ENCODE measurements around the gene TNRC6C.

TNRC6C gene

DNA sequence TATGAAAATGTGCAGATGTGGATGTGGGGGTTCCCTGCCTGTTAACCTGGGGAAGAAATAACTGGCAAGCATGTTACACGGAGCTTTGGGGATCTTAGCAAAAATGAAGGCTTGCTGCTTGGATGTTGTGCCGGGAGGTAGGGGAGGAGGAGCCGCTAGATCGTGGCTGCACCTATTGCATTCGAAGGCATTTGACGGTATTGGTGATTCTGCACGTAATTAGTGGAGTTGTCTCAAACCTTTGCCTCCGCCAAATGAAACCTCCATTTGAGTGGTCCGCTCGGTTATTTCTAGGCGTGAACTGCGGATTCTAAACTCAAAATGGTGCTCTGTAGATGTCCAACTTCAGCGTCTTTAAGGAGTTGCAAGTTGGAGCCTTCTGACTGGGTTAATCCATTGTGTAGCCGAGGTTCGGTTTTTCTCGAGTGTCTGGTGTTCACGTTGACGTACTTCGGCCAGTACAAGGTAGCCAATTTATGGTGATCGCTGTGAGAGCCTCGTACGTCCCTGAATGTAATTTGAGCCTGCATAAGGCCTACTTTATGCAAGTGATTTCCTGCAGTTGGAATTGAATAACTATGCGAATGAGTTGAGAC lies 1.5 kb downstream of the TNRC6C start:
- no peak overlapping the region for H3K23ac ChIP-seq (ENCODE audit: low read depth, low read length, poor library complexity)
- H3K4me2 ChIP-seq (ENCODE audit: insufficient read depth, low read length, poor library complexity, severe bottlenecking) = peak overlapping the region; percentile 93
- H3K4ac ChIP-seq (ENCODE audit: low read length) = no peak overlapping the region
- peaks cover 5% of the 10 kb centered on the region for H3K79me1 ChIP-seq (ENCODE audit: low read depth, low read length)
- peak overlapping the region; percentile 96 for H3K9ac ChIP-seq (ENCODE audit: low read depth, low read length, poor library complexity)
- no peak overlapping the region for H2BK120ac ChIP-seq (ENCODE audit: low read depth, low read length)
- H3K9me3 ChIP-seq (replicated peaks in 1 of 2; ENCODE audit: control insufficient read depth in 2 of 2, insufficient read depth in 1 of 2, low read depth in 1 of 2, low read length in 2 of 2) = peaks cover 0 to 3% of the 10 kb centered on the region in 2 donors
- no peak overlapping the region for H2BK15ac ChIP-seq (ENCODE audit: low read length)
- H2BK12ac ChIP-seq (ENCODE audit: low read length) = no peak overlapping the region
- peak; percentile 29 for DNase-seq (ENCODE audit: low spot score)
- peaks cover 17 to 20% of the 10 kb centered on the region in 2 donors for H3K4me1 ChIP-seq (ENCODE audit: control insufficient read depth in 2 of 2, insufficient read depth in 1 of 2, low read depth in 1 of 2, low read length in 2 of 2)
- peak overlapping the region; percentile 26 for H2AFZ ChIP-seq (ENCODE audit: low read length)
- peaks cover 4 to 26% (median 14%) of the 10 kb centered on the region in 3 experiments for H3K27me3 ChIP-seq (ENCODE audit: control insufficient read depth in 3 of 3, insufficient read depth in 3 of 3, low read depth in 1 of 3, low read length in 3 of 3)
- H3K14ac ChIP-seq (ENCODE audit: low read length) = no peak overlapping the region
- no peaks in the 10 kb centered on the region for H3K36me3 ChIP-seq (replicated peaks in 1 of 2; ENCODE audit: control insufficient read depth in 2 of 2, insufficient read depth in 2 of 2, low read length in 2 of 2)
- H2BK5ac ChIP-seq (ENCODE audit: low read length) = no peak overlapping the region
- H3K27ac ChIP-seq (replicated peaks; ENCODE audit: low read length) = peak overlapping the region; percentile 27
- H4K91ac ChIP-seq (ENCODE audit: low read depth, low read length, poor library complexity) = peak overlapping the region; percentile 15
- H3K18ac ChIP-seq (ENCODE audit: low read length) = peak overlapping the region; percentile 92
- WGBS, 2 donors (ENCODE audit: extremely low coverage in 2 of 2, insufficient read length in 2 of 2, insufficient replicate concordance in 1 of 2) = no CpG with 5 or more reads among the region's 23 CpGs
- no peak overlapping the region for H2AK5ac ChIP-seq (ENCODE audit: low read depth, low read length)
- H4K8ac ChIP-seq (ENCODE audit: low read depth, low read length) = no peak overlapping the region
- peak overlapping the region; percentile 60 to 88 for H3K4me3 ChIP-seq (ENCODE audit: low read length in 2 of 2)

DNA sequence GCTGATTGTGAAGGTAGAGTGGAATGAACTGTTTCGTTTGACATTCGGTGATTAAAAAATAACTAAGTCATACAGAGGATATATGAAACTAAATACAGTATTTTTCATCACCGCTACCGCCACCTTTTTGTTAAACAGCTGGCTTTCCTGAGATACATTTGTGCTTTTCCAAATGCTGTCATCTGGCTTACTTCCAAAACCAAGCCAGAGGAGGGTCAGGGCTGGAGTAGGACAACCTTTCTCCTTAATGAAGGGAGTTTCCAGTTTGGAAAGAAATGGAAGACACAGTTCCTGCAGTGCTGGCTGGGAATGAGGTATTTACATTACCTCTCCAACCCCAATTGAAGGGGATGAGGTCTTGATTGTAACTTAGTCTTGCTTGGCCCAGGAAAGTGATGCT lies 3.2 kb downstream of the TNRC6C start:
- peak overlapping the region; percentile 28 for H3K27ac ChIP-seq (replicated peaks; ENCODE audit: low read length)
- H2AK5ac ChIP-seq (ENCODE audit: low read depth, low read length) = no peak overlapping the region
- no peak overlapping the region for H3K4me3 ChIP-seq (ENCODE audit: low read length in 2 of 2)
- no peaks in the 10 kb centered on the region for H3K36me3 ChIP-seq (replicated peaks in 1 of 2; ENCODE audit: control insufficient read depth in 2 of 2, insufficient read depth in 2 of 2, low read length in 2 of 2)
- no peak overlapping the region for H3K23ac ChIP-seq (ENCODE audit: low read depth, low read length, poor library complexity)
- H3K14ac ChIP-seq (ENCODE audit: low read length) = no peak overlapping the region
- H3K9ac ChIP-seq (ENCODE audit: low read depth, low read length, poor library complexity) = no peak overlapping the region
- peaks cover 25% of the 10 kb centered on the region in 2 donors for H3K4me1 ChIP-seq (ENCODE audit: control insufficient read depth in 2 of 2, insufficient read depth in 1 of 2, low read depth in 1 of 2, low read length in 2 of 2)
- no CpG with 5 or more reads among the region's 4 CpGs for WGBS, 2 donors (ENCODE audit: extremely low coverage in 2 of 2, insufficient read length in 2 of 2, insufficient replicate concordance in 1 of 2)
- DNase-seq (ENCODE audit: low spot score) = no peak
- no peak overlapping the region for H3K18ac ChIP-seq (ENCODE audit: low read length)
- H4K8ac ChIP-seq (ENCODE audit: low read depth, low read length) = no peak overlapping the region
- H2BK5ac ChIP-seq (ENCODE audit: low read length) = no peak overlapping the region
- no peak overlapping the region for H4K91ac ChIP-seq (ENCODE audit: low read depth, low read length, poor library complexity)
- no peak overlapping the region for H3K4ac ChIP-seq (ENCODE audit: low read length)
- no peak overlapping the region for H2BK15ac ChIP-seq (ENCODE audit: low read length)
- H2BK120ac ChIP-seq (ENCODE audit: low read depth, low read length) = no peak overlapping the region
- H3K79me1 ChIP-seq (ENCODE audit: low read depth, low read length) = peaks cover 7% of the 10 kb centered on the region
- no peak overlapping the region for H2AFZ ChIP-seq (ENCODE audit: low read length)
- H3K9me3 ChIP-seq (replicated peaks in 1 of 2; ENCODE audit: control insufficient read depth in 2 of 2, insufficient read depth in 1 of 2, low read depth in 1 of 2, low read length in 2 of 2) = no peaks in the 10 kb centered on the region
- peak overlapping the region; percentile 8 for H2BK12ac ChIP-seq (ENCODE audit: low read length)
- peaks cover 4 to 10% (median 10%) of the 10 kb centered on the region in 3 experiments for H3K27me3 ChIP-seq (ENCODE audit: control insufficient read depth in 3 of 3, insufficient read depth in 3 of 3, low read depth in 1 of 3, low read length in 3 of 3)
- H3K4me2 ChIP-seq (ENCODE audit: insufficient read depth, low read length, poor library complexity, severe bottlenecking) = no peak overlapping the region

DNA sequence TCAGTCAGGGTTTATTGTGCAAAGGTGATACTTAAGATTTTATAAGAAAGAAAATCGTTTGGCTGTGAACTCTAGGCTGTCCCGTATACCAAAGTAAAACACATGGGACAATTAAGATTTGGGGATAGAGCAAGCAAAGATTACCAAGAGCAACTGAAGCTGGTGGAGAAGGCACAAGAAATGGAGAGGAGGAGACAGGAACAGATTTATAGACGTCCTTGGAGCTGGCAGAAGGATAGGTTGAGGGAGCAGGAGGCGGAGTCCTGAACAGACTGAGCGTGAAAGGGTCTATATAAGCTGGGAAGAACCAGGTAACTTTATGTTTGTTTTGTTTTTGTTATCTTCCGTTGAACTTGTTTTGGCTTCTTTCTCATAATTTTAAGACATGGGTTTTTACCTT lies 3.8 kb downstream of the TNRC6C start:
- no peak overlapping the region for H2BK120ac ChIP-seq (ENCODE audit: low read depth, low read length)
- H2AFZ ChIP-seq (ENCODE audit: low read length) = no peak overlapping the region
- no peak overlapping the region for H3K18ac ChIP-seq (ENCODE audit: low read length)
- no peak overlapping the region for H3K23ac ChIP-seq (ENCODE audit: low read depth, low read length, poor library complexity)
- H2AK5ac ChIP-seq (ENCODE audit: low read depth, low read length) = no peak overlapping the region
- DNase-seq (ENCODE audit: low spot score) = no peak
- no peak overlapping the region for H2BK5ac ChIP-seq (ENCODE audit: low read length)
- no CpG with 5 or more reads among the region's 6 CpGs for WGBS, 2 donors (ENCODE audit: extremely low coverage in 2 of 2, insufficient read length in 2 of 2, insufficient replicate concordance in 1 of 2)
- no peak overlapping the region for H3K14ac ChIP-seq (ENCODE audit: low read length)
- peaks cover 24 to 25% of the 10 kb centered on the region in 2 donors for H3K4me1 ChIP-seq (ENCODE audit: control insufficient read depth in 2 of 2, insufficient read depth in 1 of 2, low read depth in 1 of 2, low read length in 2 of 2)
- H3K4me3 ChIP-seq (ENCODE audit: low read length in 2 of 2) = no peak overlapping the region
- H3K27ac ChIP-seq (replicated peaks; ENCODE audit: low read length) = no peak overlapping the region
- H2BK12ac ChIP-seq (ENCODE audit: low read length) = no peak overlapping the region
- H4K8ac ChIP-seq (ENCODE audit: low read depth, low read length) = no peak overlapping the region
- no peak overlapping the region for H2BK15ac ChIP-seq (ENCODE audit: low read length)
- no peak overlapping the region for H3K4me2 ChIP-seq (ENCODE audit: insufficient read depth, low read length, poor library complexity, severe bottlenecking)
- no peak overlapping the region for H4K91ac ChIP-seq (ENCODE audit: low read depth, low read length, poor library complexity)
- no peaks in the 10 kb centered on the region for H3K36me3 ChIP-seq (replicated peaks in 1 of 2; ENCODE audit: control insufficient read depth in 2 of 2, insufficient read depth in 2 of 2, low read length in 2 of 2)
- H3K4ac ChIP-seq (ENCODE audit: low read length) = no peak overlapping the region
- peaks cover 7% of the 10 kb centered on the region for H3K79me1 ChIP-seq (ENCODE audit: low read depth, low read length)
- peaks cover 1 to 4% (median 4%) of the 10 kb centered on the region in 3 experiments for H3K27me3 ChIP-seq (ENCODE audit: control insufficient read depth in 3 of 3, insufficient read depth in 3 of 3, low read depth in 1 of 3, low read length in 3 of 3)
- no peak overlapping the region for H3K9ac ChIP-seq (ENCODE audit: low read depth, low read length, poor library complexity)
- no peaks in the 10 kb centered on the region for H3K9me3 ChIP-seq (replicated peaks in 1 of 2; ENCODE audit: control insufficient read depth in 2 of 2, insufficient read depth in 1 of 2, low read depth in 1 of 2, low read length in 2 of 2)

- Histone ChIP-seq H4K91ac (ENCODE audit: low read depth, low read length, poor library complexity) (no peak overlapping the region), H3K4me3 (ENCODE audit: low read length in 2 of 2) (no peak overlapping the region), H3K4me2 (ENCODE audit: insufficient read depth, low read length, poor library complexity, severe bottlenecking) (no peak overlapping the region), H3K36me3 (replicated peaks in 1 of 2; ENCODE audit: control insufficient read depth in 2 of 2, insufficient read depth in 2 of 2, low read length in 2 of 2) (no peaks in the 10 kb centered on the region), H3K27me3 (ENCODE audit: control insufficient read depth in 3 of 3, insufficient read depth in 3 of 3, low read depth in 1 of 3, low read length in 3 of 3) (no peaks in the 10 kb centered on the region), H2BK15ac (ENCODE audit: low read length) (no peak overlapping the region), H3K9ac (ENCODE audit: low read depth, low read length, poor library complexity) (no peak overlapping the region), H3K79me1 (ENCODE audit: low read depth, low read length) (peaks cover 7% of the 10 kb centered on the region), H3K27ac (replicated peaks; ENCODE audit: low read length) (peak overlapping the region; percentile 87), H2BK12ac (ENCODE audit: low read length) (no peak overlapping the region), H3K4me1 (ENCODE audit: control insufficient read depth in 2 of 2, insufficient read depth in 1 of 2, low read depth in 1 of 2, low read length in 2 of 2) (peaks cover 21 to 23% of the 10 kb centered on the region in 2 donors), H2AK5ac (ENCODE audit: low read depth, low read length) (no peak overlapping the region), H2AFZ (ENCODE audit: low read length) (no peak overlapping the region), H3K18ac (ENCODE audit: low read length) (no peak overlapping the region), H2BK120ac (ENCODE audit: low read depth, low read length) (no peak overlapping the region), H3K4ac (ENCODE audit: low read length) (no peak overlapping the region), H3K14ac (ENCODE audit: low read length) (no peak overlapping the region), H2BK5ac (ENCODE audit: low read length) (no peak overlapping the region), H3K9me3 (replicated peaks in 1 of 2; ENCODE audit: control insufficient read depth in 2 of 2, insufficient read depth in 1 of 2, low read depth in 1 of 2, low read length in 2 of 2) (no peaks in the 10 kb centered on the region), H3K23ac (ENCODE audit: low read depth, low read length, poor library complexity) (no peak overlapping the region), H4K8ac (ENCODE audit: low read depth, low read length) (no peak overlapping the region)
- peak; percentile 53 for DNase-seq (ENCODE audit: low spot score)
- WGBS, 2 donors (ENCODE audit: extremely low coverage in 2 of 2, insufficient read length in 2 of 2, insufficient replicate concordance in 1 of 2) = no CpG with 5 or more reads among the region's 2 CpGs
Measured at GRCh38 chr17:77963441-77963840, 4.9 kb downstream of the TNRC6C start.

Data from neuronal stem cell (in vitro differentiated cells).